Neural progenitor cell (in vitro differentiated cells): Measurements from ENCODE around the gene GPD2. TPM values are rescaled to one million over a fixed set of nuclear protein-coding genes. Genes with fewer than 3 reads are reported as not detected.

Source experiments
- DNase-seq: peaks from one replicate; pipeline ENCODE4 v3.0.0-alpha.2; 2016; ENCODE audit warnings: low spot score
- H2AFZ ChIP-seq: fragments of 200-600 bp; sonication (generic); replicated peaks from 2 replicates; pipeline ENCODE4 v1.6.1; 2016; ENCODE audit warnings: antibody characterized with exemption
- H3F3A ChIP-seq: fragments of 200-600 bp; sonication (generic); 2 replicates; pipeline ENCODE4 v1.6.1; 2016; ENCODE audit warnings: antibody characterized with exemption, low read depth
- H3K27ac ChIP-seq: fragments of 200-600 bp; sonication (generic); 2 replicates; pipeline ENCODE4 v1.5.1; 2016; ENCODE audit warnings: mild to moderate bottlenecking
- H3K27me3 ChIP-seq: fragments of 200-600 bp; sonication (generic); 2 replicates; pipeline ENCODE4 v1.6.1; 2016; ENCODE audit warnings: mild to moderate bottlenecking, moderate library complexity
- H3K36me3 ChIP-seq: fragments of 200-600 bp; sonication (generic); 2 replicates; pipeline ENCODE4 v1.5.1; 2016
- H3K4me1 ChIP-seq: fragments of 200-600 bp; sonication (generic); 2 replicates; pipeline ENCODE4 v1.6.1; 2016; ENCODE audit warnings: mixed run types
- H3K4me2 ChIP-seq: fragments of 200-600 bp; sonication (generic); 2 replicates; pipeline ENCODE4 v1.6.1; 2016
- H3K4me3 ChIP-seq: fragments of 200-600 bp; sonication (generic); 2 replicates; pipeline ENCODE4 v1.5.1; 2016
- H3K79me2 ChIP-seq: fragments of 200-600 bp; sonication (generic); 2 replicates; pipeline ENCODE4 v1.6.1; 2016; ENCODE audit warnings: low read depth
- H3K9ac ChIP-seq: fragments of 200-600 bp; sonication (generic); 2 replicates; pipeline ENCODE4 v1.6.1; 2016
- H3K9me3 ChIP-seq: fragments of 200-600 bp; sonication (generic); 2 replicates; pipeline ENCODE4 v1.5.1; 2016; ENCODE audit warnings: low read depth
- H4K20me1 ChIP-seq: fragments of 200-600 bp; sonication (generic); 2 replicates; pipeline ENCODE4 v1.6.1; 2016; ENCODE audit warnings: low read depth
- H3K27ac Mint-ChIP-seq: 3 replicates; pipeline ENCODE4 v1.8.0; 2021; ENCODE audit warnings: mixed read lengths
- H3K27me3 Mint-ChIP-seq: 2 replicates; pipeline ENCODE4 v1.8.0; 2022; ENCODE audit warnings: low read depth, mild to moderate bottlenecking, inconsistent platforms, moderate library complexity, mixed read lengths; ENCODE audit not compliant: insufficient read depth
- H3K36me3 Mint-ChIP-seq: 3 replicates; pipeline ENCODE4 v1.8.0; 2021; ENCODE audit warnings: mixed read lengths
- H3K4me1 Mint-ChIP-seq: 3 replicates; pipeline ENCODE4 v1.8.0; 2021; ENCODE audit warnings: mixed read lengths
- H3K4me3 Mint-ChIP-seq: 3 replicates; pipeline ENCODE4 v1.8.0; 2021; ENCODE audit warnings: mild to moderate bottlenecking, moderate library complexity, mixed read lengths
- H3K9me3 Mint-ChIP-seq: 3 replicates; pipeline ENCODE4 v1.8.0; 2020; ENCODE audit warnings: mixed read lengths
- CTCF ChIP-seq: fragments of 200-600 bp; sonication (generic); IDR thresholded peaks from 2 replicates; pipeline ENCODE4 v1.5.1; 2017; ENCODE audit warnings: antibody characterized with exemption, mild to moderate bottlenecking
- EZH2 ChIP-seq: fragments of 200-600 bp; sonication (generic); IDR thresholded peaks from 2 replicates; pipeline ENCODE4 v1.6.1; 2017; ENCODE audit warnings: antibody characterized with exemption, mild to moderate bottlenecking, moderate library complexity
- EZH2phosphoT487 ChIP-seq: fragments of 200-600 bp; sonication (generic); IDR thresholded peaks from 2 replicates; pipeline ENCODE4 v1.6.1; 2017; ENCODE audit warnings: antibody characterized with exemption
- total RNA-seq: library from RNA; depleted of rRNA; stranded (reverse); fragments of >200 nt; gene quantifications from 2 replicates; pipeline ENCODE4 v1.2.3, GENCODE V29; 2015; ENCODE audit warnings: low replicate concordance

GPD2 gene
- total RNA-seq, 1 donor from 2014 or later: 176 TPM

GRCh38 chr2:156622491-156622890 is 186.3 kb downstream of the GPD2 start:
- Histone ChIP-seq H3K4me2 (no peak overlapping the region), H3F3A (no peaks in the 10 kb centered on the region), H2AFZ (no peak overlapping the region), H3K27ac (no peak overlapping the region), H3K9ac (no peak overlapping the region), H3K79me2 (no peaks in the 10 kb centered on the region), H3K9me3 (no peaks in the 10 kb centered on the region), H3K36me3 (no peaks in the 10 kb centered on the region), H3K27me3 (no peaks in the 10 kb centered on the region), H3K4me1 (no peaks in the 10 kb centered on the region), H4K20me1 (no peaks in the 10 kb centered on the region), H3K4me3 (no peak overlapping the region)
- no peaks in the 10 kb centered on the region for H3K27me3 Mint-ChIP-seq
- H3K9me3 Mint-ChIP-seq: peaks cover 13% of the 10 kb centered on the region
- peaks cover 4% of the 10 kb centered on the region for H3K4me1 Mint-ChIP-seq
- no peak for DNase-seq
- no peak for TF ChIP-seq EZH2phosphoT487
- TF ChIP-seq CTCF: no peak
- no peak for TF ChIP-seq EZH2
- H3K4me3 Mint-ChIP-seq: no peak overlapping the region
- no peak overlapping the region for H3K27ac Mint-ChIP-seq
- no peaks in the 10 kb centered on the region for H3K36me3 Mint-ChIP-seq

GRCh38 chr2:156625360-156626170 is 189.4 kb downstream of the GPD2 start:
- no peak overlapping the region for H3K4me3 ChIP-seq
- H3K9me3 ChIP-seq: no peaks in the 10 kb centered on the region
- TF ChIP-seq EZH2phosphoT487: no peak
- no peak for TF ChIP-seq CTCF
- no peak for TF ChIP-seq EZH2
- no peaks in the 10 kb centered on the region for H3K27me3 ChIP-seq
- H3K36me3 Mint-ChIP-seq: no peaks in the 10 kb centered on the region
- no peaks in the 10 kb centered on the region for H3K27me3 Mint-ChIP-seq
- no peak overlapping the region for H2AFZ ChIP-seq
- peaks cover 4% of the 10 kb centered on the region for H3K4me1 Mint-ChIP-seq
- peaks cover 1% of the 10 kb centered on the region for H3F3A ChIP-seq
- DNase-seq: no peak
- H3K9ac ChIP-seq: no peak overlapping the region
- H3K79me2 ChIP-seq: no peaks in the 10 kb centered on the region
- peaks cover 2% of the 10 kb centered on the region for H3K4me1 ChIP-seq
- H3K4me2 ChIP-seq: no peak overlapping the region
- H4K20me1 ChIP-seq: no peaks in the 10 kb centered on the region
- no peak overlapping the region for H3K27ac Mint-ChIP-seq
- H3K27ac ChIP-seq: no peak overlapping the region
- H3K4me3 Mint-ChIP-seq: no peak overlapping the region
- H3K36me3 ChIP-seq: no peaks in the 10 kb centered on the region
- H3K9me3 Mint-ChIP-seq: peaks cover 13% of the 10 kb centered on the region

- Histone ChIP-seq H3K4me3 (no peak overlapping the region), H3K9ac (no peak overlapping the region), H4K20me1 (no peaks in the 10 kb centered on the region), H3K79me2 (no peaks in the 10 kb centered on the region), H3K27me3 (no peaks in the 10 kb centered on the region), H3K4me1 (peaks cover 13% of the 10 kb centered on the region), H3K4me2 (no peak overlapping the region), H2AFZ (no peak overlapping the region), H3F3A (peaks cover 11% of the 10 kb centered on the region), H3K36me3 (no peaks in the 10 kb centered on the region), H3K9me3 (no peaks in the 10 kb centered on the region), H3K27ac (no peak overlapping the region)
- no peaks in the 10 kb centered on the region for H3K36me3 Mint-ChIP-seq
- no peak overlapping the region for H3K4me3 Mint-ChIP-seq
- H3K9me3 Mint-ChIP-seq: peaks cover 7% of the 10 kb centered on the region
- H3K27ac Mint-ChIP-seq: no peak overlapping the region
- H3K4me1 Mint-ChIP-seq: peaks cover 9% of the 10 kb centered on the region
- TF ChIP-seq EZH2: no peak
- no peak for TF ChIP-seq EZH2phosphoT487
- TF ChIP-seq CTCF: no peak
- DNase-seq: no peak
- no peaks in the 10 kb centered on the region for H3K27me3 Mint-ChIP-seq
Measured at GRCh38 chr2:156626931-156627330, 190.8 kb downstream of the GPD2 start.
